Central memory CD8-positive, alpha-beta T cell (primary cell): ENCODE results near the gene ALK.

Source experiments
- ATAC-seq: fragments of 150-1000 bp; cut with Tn5 transposase; replicated peaks from 2 replicates; pipeline ENCODE4 v1.10.0; 2022; ENCODE audit warnings: mild to moderate bottlenecking, moderate FRiP score, moderate number of reproducible peaks; ENCODE audit not compliant: poor library complexity, severe bottlenecking; ENCODE audit errors: extremely low read depth
- DNase-seq, 2 donors: peaks; one replicate each; pipeline ENCODE4 v3.0.0; 2021; ENCODE audit warnings: low spot score in 2 of 2
- H3K27ac Mint-ChIP-seq: one replicate; pipeline ENCODE4 v1.8.0; 2022; ENCODE audit warnings: low read depth, mild to moderate bottlenecking, moderate library complexity, mixed read lengths
- H3K27me3 Mint-ChIP-seq: one replicate; pipeline ENCODE4 v1.8.0; 2022; ENCODE audit warnings: mixed read lengths
- H3K36me3 Mint-ChIP-seq: one replicate; pipeline ENCODE4 v1.8.0; 2022; ENCODE audit warnings: mild to moderate bottlenecking, moderate library complexity, mixed read lengths; ENCODE audit not compliant: insufficient read depth
- H3K4me1 Mint-ChIP-seq: one replicate; pipeline ENCODE4 v1.8.0; 2022; ENCODE audit warnings: mixed read lengths
- H3K4me3 Mint-ChIP-seq: one replicate; pipeline ENCODE4 v1.8.0; 2022; ENCODE audit warnings: mild to moderate bottlenecking, moderate library complexity, mixed read lengths
- H3K9me3 Mint-ChIP-seq: one replicate; pipeline ENCODE4 v1.8.0; 2022; ENCODE audit warnings: mixed read lengths

The ALK gene

DNA sequence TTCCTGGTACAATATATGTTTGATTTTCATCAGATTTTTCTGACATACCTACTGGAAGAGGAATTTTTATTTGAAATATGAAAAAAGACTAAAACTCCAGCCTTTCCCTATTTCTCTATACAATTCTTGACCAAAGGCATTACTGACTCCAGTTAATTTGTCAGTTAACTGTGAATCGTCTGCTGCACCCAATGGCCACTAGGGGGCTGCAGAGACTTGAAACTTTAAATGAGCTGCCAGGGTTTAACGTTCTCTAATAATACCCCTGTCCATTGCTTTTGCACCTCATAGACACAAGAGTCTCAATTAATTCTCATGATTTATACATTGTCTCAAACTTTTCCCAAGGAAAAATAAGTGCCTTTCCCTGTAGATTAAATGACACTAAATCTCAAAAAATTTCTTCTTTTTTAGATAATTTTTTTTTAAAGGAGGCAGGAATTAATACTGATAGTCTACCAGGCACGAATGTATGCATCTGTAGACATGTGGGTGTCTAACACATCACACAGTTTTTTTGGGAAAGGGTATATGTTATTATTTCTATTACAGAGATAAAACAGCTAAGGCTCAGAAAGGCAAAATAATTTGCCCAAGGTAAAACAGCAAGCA, 1.8 kb upstream of the ALK start:
- Mint-ChIP-seq H3K27me3 (peaks cover 75% of the 10 kb centered on the region), H3K27ac (no peak overlapping the region), H3K4me3 (no peak overlapping the region), H3K4me1 (no peaks in the 10 kb centered on the region), H3K36me3 (no peaks in the 10 kb centered on the region), H3K9me3 (no peaks in the 10 kb centered on the region)
- no peak for ATAC-seq
- DNase-seq: no peak

DNA sequence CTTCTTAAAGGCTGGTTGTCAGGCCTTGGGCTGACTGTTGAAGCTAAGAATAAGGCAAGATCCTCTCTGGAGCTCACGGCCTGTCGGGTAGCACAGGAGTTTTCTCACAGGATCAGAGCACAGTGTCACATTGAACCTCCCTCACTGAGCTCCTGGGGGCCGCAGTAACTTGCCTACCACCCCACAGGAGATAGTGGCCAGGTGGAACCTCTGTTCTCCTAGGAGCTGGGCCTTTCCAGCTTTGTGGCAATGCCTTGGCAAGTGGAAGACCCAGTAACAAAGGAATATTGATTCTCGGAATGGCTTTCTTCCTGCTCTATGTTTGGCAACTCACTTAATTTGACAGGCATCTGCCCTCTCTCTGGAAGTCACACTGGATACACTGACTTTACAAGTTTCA, 1.2 kb upstream of the ALK start:
- H3K9me3 Mint-ChIP-seq: no peaks in the 10 kb centered on the region
- H3K4me3 Mint-ChIP-seq: peak overlapping the region; percentile 19
- ATAC-seq: no peak
- H3K36me3 Mint-ChIP-seq: no peaks in the 10 kb centered on the region
- no peaks in the 10 kb centered on the region for H3K4me1 Mint-ChIP-seq
- H3K27me3 Mint-ChIP-seq: peaks cover 79% of the 10 kb centered on the region
- no peak for DNase-seq
- no peak overlapping the region for H3K27ac Mint-ChIP-seq

- H3K4me1 Mint-ChIP-seq: no peaks in the 10 kb centered on the region
- no peaks in the 10 kb centered on the region for H3K36me3 Mint-ChIP-seq
- peaks cover 92% of the 10 kb centered on the region for H3K27me3 Mint-ChIP-seq
- H3K9me3 Mint-ChIP-seq: no peaks in the 10 kb centered on the region
- no peak for DNase-seq
- ATAC-seq: no peak
- peak overlapping the region; percentile 47 for H3K4me3 Mint-ChIP-seq
- no peak overlapping the region for H3K27ac Mint-ChIP-seq
These were observed 491 bp downstream of the ALK start for GRCh38 chr2:29920631-29921559.

DNA sequence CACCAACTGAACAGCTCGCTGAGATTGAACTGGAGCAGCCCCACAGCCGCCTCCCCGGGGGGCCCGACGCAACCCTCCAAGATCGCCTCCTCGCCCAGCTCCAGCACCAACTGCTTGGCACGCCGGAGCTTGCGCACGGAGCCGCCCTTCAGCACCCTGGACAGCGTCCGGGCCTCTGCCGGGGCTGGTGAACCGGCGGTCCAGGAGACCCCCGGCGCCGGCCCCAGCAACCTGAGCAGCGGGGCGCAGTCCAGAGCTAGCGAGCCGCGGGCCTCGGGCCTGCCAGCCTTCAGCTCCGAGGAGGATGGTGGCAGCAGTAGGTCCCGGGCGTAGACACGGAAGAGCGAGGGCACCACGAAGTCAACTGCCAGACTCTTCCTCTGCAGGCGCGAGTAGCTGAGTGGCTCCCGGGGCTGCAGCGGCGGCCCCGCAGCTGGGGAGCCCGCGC, 1.2 kb downstream of the ALK start:
- peaks cover 92% of the 10 kb centered on the region for H3K27me3 Mint-ChIP-seq
- DNase-seq (peak in 1 of 2 donors; percentile 15), ATAC-seq (no peak)
- no peaks in the 10 kb centered on the region for H3K36me3 Mint-ChIP-seq
- no peak overlapping the region for H3K27ac Mint-ChIP-seq
- no peaks in the 10 kb centered on the region for H3K9me3 Mint-ChIP-seq
- no peaks in the 10 kb centered on the region for H3K4me1 Mint-ChIP-seq
- H3K4me3 Mint-ChIP-seq: no peak overlapping the region

DNA sequence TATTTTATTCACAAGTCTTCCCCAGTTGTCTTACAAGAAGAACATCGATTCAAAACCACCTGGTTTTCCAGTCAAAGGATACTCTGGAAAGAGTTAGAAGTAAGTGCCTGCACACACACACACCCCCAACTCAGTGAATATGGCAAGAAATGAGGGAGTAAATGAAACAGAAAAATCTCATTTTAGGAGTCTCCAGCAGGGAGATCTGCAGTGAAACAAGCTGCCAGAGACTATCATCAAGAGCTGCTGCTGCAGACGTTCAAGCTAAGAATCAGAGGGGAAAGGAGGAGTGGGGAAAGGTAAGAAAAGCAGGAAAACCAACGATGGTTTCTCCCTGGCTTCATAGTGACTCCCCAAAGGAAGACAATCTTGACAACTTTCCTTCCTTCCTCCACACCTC, 2.4 kb downstream of the ALK start:
- Mint-ChIP-seq H3K4me3 (no peak overlapping the region), H3K27me3 (peaks cover 92% of the 10 kb centered on the region), H3K27ac (no peak overlapping the region), H3K9me3 (no peaks in the 10 kb centered on the region), H3K4me1 (no peaks in the 10 kb centered on the region), H3K36me3 (no peaks in the 10 kb centered on the region)
- DNase-seq: no peak
- no peak for ATAC-seq

DNA sequence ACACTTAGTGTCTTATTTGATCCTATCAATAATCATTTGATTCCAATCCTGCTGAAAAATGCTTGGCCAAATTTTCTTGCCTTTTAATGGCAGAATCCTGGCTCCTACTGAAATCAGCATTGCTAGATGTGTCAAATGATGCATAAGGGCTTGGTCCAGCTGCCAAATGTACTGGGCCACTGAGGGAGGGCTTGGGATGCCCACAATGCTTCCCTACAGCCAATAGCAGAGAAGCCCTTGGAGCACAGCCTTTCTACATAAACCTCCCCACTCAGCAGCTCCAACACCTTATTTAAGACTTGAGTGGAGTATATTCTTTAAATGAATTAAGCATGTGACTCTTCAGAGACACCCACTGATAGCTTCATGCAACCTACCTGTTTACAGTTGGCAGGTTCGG, 3.6 kb downstream of the ALK start:
- Mint-ChIP-seq H3K36me3 (no peaks in the 10 kb centered on the region), H3K9me3 (no peaks in the 10 kb centered on the region), H3K4me3 (no peak overlapping the region), H3K27me3 (peaks cover 94% of the 10 kb centered on the region), H3K4me1 (no peaks in the 10 kb centered on the region), H3K27ac (no peak overlapping the region)
- ATAC-seq: no peak
- no peak for DNase-seq

GRCh38 chr2:29916571-29916970, 4.8 kb downstream of the ALK start:
- no peak for ATAC-seq
- no peaks in the 10 kb centered on the region for H3K9me3 Mint-ChIP-seq
- H3K36me3 Mint-ChIP-seq: peaks cover 2% of the 10 kb centered on the region
- no peaks in the 10 kb centered on the region for H3K4me1 Mint-ChIP-seq
- DNase-seq: no peak
- no peak overlapping the region for H3K27ac Mint-ChIP-seq
- peaks cover 95% of the 10 kb centered on the region for H3K27me3 Mint-ChIP-seq
- no peak overlapping the region for H3K4me3 Mint-ChIP-seq

- ATAC-seq: no peak
- Mint-ChIP-seq H3K4me1 (no peaks in the 10 kb centered on the region), H3K9me3 (no peaks in the 10 kb centered on the region), H3K27me3 (peaks cover 48% of the 10 kb centered on the region), H3K36me3 (peaks cover 2% of the 10 kb centered on the region), H3K27ac (no peak overlapping the region), H3K4me3 (no peak overlapping the region)
- DNase-seq: no peak
These were observed 10.4 kb downstream of the ALK start for GRCh38 chr2:29910960-29911359.

GRCh38 chr2:29910465-29910864, 10.9 kb downstream of the ALK start:
- DNase-seq: no peak
- Mint-ChIP-seq H3K27ac (no peak overlapping the region), H3K4me3 (no peak overlapping the region), H3K36me3 (peaks cover 2% of the 10 kb centered on the region), H3K4me1 (no peaks in the 10 kb centered on the region), H3K27me3 (peaks cover 48% of the 10 kb centered on the region), H3K9me3 (no peaks in the 10 kb centered on the region)
- ATAC-seq: no peak

GRCh38 chr2:29902356-29902755, 19.0 kb downstream of the ALK start:
- DNase-seq (no peak), ATAC-seq (no peak)
- Mint-ChIP-seq H3K4me3 (no peak overlapping the region), H3K9me3 (no peaks in the 10 kb centered on the region), H3K36me3 (no peaks in the 10 kb centered on the region), H3K4me1 (no peaks in the 10 kb centered on the region), H3K27me3 (peaks cover 69% of the 10 kb centered on the region), H3K27ac (no peak overlapping the region)

- H3K27me3 Mint-ChIP-seq: peaks cover 78% of the 10 kb centered on the region
- no peak for ATAC-seq
These were observed 20.3 kb downstream of the ALK start for GRCh38 chr2:29900971-29901633.

GRCh38 chr2:29898999-29899398, 22.4 kb downstream of the ALK start:
- H3K9me3 Mint-ChIP-seq: no peaks in the 10 kb centered on the region
- peaks cover 86% of the 10 kb centered on the region for H3K27me3 Mint-ChIP-seq
- no peak overlapping the region for H3K4me3 Mint-ChIP-seq
- H3K27ac Mint-ChIP-seq: no peak overlapping the region
- no peak for ATAC-seq
- no peaks in the 10 kb centered on the region for H3K36me3 Mint-ChIP-seq
- DNase-seq: no peak
- no peaks in the 10 kb centered on the region for H3K4me1 Mint-ChIP-seq

More at GRCh38 chr2:29900971-29901633, 20.3 kb downstream of the ALK start:
- Mint-ChIP-seq H3K27ac (no peak overlapping the region), H3K36me3 (no peaks in the 10 kb centered on the region), H3K4me3 (no peak overlapping the region), H3K9me3 (no peaks in the 10 kb centered on the region), H3K4me1 (no peaks in the 10 kb centered on the region)
- DNase-seq: no peak
